Breast epithelium (tissue), 3 donors: ENCODE data around the gene CCDC102B.

ENCODE experiments used
- POLR2A ChIP-seq: fragments of 450-650 bp; IDR thresholded peaks from one replicate; pipeline ENCODE4 v1.6.1; 2016; ENCODE audit warnings: antibody characterized with exemption, mild to moderate bottlenecking, moderate library complexity
- POLR2AphosphoS5 ChIP-seq, 3 donors: sonication (generic); formaldehyde crosslinking; IDR thresholded peaks; one replicate each; pipeline ENCODE4 v1.6.1; 2017; ENCODE audit warnings: antibody characterized with exemption in 3 of 3
- TF ChIP-seq, protein P1 (sequence below), 3 donors: fragments of 450-650 bp; IDR thresholded peaks; one replicate each; pipeline ENCODE4 v1.5.1; 2016 to 2017; ENCODE audit warnings: antibody characterized with exemption in 3 of 3, mild to moderate bottlenecking in 3 of 3, moderate library complexity in 3 of 3

DNA sequence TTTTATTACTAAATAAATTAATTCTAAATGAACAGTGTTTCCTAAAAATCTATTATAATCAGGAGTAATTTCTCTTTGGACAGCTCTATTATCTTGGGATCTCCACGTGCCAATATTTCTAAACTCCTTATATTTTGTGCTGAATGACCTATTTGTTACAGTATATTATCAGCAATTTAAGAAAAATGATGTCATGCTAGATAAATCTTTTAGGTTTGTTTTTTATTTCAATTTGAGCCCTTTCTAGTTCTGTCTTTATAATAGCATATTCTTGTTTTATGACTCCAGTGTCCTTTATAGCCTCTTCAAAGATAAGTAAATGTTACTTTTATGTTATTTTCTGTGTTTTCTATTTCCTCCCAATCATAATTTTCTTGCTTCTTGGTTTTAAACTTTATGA, 269.2 kb downstream of the CCDC102B start:
- TF ChIP-seq, protein P1, sequence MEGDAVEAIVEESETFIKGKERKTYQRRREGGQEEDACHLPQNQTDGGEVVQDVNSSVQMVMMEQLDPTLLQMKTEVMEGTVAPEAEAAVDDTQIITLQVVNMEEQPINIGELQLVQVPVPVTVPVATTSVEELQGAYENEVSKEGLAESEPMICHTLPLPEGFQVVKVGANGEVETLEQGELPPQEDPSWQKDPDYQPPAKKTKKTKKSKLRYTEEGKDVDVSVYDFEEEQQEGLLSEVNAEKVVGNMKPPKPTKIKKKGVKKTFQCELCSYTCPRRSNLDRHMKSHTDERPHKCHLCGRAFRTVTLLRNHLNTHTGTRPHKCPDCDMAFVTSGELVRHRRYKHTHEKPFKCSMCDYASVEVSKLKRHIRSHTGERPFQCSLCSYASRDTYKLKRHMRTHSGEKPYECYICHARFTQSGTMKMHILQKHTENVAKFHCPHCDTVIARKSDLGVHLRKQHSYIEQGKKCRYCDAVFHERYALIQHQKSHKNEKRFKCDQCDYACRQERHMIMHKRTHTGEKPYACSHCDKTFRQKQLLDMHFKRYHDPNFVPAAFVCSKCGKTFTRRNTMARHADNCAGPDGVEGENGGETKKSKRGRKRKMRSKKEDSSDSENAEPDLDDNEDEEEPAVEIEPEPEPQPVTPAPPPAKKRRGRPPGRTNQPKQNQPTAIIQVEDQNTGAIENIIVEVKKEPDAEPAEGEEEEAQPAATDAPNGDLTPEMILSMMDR (IDR thresholded peaks at IDR 0.05), result no peak
- TF ChIP-seq POLR2A (no peak), POLR2AphosphoS5 (IDR thresholded peaks at IDR 0.05) (no peak)
